ENCODE results near the gene DPP6.

The DPP6 gene

GRCh38 chr7:154480817-154481216 lies 428.6 kb downstream of the DPP6 start:
- DNase-seq, result no peak

DNA sequence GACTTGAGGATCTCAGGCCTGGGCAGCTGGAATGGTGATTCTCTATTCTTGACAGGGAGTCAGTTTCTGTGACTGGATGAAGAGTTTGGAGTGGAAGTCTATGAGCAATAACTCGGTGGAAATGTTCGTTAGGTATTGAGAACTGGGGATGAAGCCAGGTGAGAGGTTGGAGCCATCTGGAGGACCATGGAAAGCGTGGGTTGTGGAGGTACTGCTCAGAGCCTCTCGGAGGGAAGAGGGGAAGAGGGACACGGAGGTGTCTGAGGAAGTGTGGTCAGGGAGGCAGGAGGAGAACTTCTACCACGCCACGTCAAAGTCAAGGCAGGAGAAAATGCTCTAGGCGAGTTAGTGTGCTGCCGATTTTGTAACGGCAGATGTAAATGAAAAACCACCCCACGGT lies 430.7 kb downstream of the DPP6 start:
- DNase-seq, result no peak

- no peak for DNase-seq
Observed at GRCh38 chr7:154484406-154484805, 432.2 kb downstream of the DPP6 start.

GRCh38 chr7:154484943-154485342 lies 432.7 kb downstream of the DPP6 start:
- no peak for DNase-seq

GRCh38 chr7:154489897-154490296 lies 437.7 kb downstream of the DPP6 start:
- DNase-seq, result no peak

DNA sequence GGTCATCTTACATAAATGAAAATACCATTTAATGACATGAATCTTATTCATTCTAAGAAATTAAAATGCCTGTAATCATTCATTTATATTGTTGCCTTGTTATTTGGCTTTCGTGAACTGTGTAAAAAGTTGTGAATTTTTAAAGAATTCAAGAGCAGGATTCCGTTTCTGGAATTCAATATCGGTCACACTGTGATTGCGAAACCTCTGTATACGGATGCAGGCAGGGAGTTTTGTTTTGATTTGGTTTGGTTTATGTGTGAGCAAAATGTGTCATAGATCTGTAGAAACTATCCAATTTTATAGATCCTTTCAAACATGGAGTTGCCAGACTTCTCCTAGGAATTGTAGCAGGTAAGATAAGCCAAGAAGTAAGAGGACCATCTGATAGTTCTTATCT lies 441.4 kb downstream of the DPP6 start:
- no peak for DNase-seq

DNA sequence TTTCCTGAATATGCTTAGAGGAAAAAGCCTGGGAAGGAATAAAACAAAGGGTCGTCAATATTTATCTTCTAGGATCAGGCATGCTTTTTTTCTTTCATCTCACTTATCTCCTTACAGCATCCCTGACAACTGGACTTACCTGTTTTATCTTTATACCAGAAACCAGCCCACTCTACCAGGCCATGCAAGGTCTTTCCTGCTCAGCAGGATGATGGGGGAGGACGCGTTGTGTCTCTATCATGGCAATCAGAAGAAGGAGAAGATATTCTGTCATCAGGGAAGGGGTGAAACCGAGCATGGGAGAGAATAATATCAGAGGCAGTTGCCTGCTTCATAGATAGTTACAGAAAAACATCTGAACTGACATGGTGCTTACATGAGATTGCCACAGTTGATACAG lies 445.6 kb downstream of the DPP6 start:
- DNase-seq, result no peak

DNA sequence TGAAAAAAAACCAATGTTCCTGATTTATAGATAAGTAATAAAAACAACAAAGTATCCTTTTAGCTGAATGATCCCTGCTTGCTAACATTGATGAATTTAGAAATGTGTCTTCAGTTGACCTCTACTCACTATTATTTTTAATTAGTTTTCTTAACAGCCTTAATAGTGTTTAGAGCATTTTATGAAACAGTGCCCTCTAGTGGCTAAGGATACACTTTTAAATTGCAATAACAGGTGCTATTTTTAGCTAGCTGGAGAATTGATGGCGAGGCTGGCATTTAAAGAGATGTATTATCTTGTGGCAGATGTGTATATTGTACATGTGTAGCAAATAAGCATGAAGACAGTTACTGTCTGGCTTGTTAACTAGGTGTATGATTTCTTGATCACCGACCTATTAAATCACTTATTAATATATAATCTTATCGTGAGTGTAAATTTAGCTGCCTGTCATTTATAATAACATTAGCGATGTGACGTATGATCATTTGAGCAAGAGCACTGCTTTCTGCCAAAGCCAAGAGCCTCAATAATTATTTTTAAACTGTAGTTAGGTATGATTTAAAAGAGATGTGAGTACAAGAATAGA lies 451.9 kb downstream of the DPP6 start:
- no peak for DNase-seq

DNA sequence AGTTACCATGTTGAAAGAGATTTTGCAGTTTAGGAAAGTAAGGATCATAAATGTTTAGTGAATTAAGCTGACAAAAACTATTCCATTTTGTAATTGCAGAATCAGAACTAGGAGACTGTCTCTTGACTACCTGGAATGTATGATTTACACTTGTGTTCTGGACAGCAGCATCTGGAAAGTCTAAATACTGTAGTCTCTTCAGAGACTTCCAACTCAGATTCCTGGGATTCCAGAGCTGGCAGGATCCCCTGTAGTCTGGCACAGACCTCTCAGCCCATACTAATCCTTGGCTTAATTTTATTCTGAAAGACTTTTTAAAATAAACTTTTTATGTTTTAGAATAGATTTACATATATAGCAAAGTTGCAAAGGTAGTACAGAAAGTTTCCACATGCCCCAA lies 452.7 kb downstream of the DPP6 start:
- DNase-seq, result no peak

- DNase-seq, result no peak
Observed at GRCh38 chr7:154505362-154505761, 453.2 kb downstream of the DPP6 start.

- DNase-seq, result no peak
Observed at GRCh38 chr7:154509192-154509591, 457.0 kb downstream of the DPP6 start.

GRCh38 chr7:154512121-154512833 lies 460.1 kb downstream of the DPP6 start:
- no peak for DNase-seq

GRCh38 chr7:154517768-154518167 lies 465.6 kb downstream of the DPP6 start:
- DNase-seq, result no peak

DNA sequence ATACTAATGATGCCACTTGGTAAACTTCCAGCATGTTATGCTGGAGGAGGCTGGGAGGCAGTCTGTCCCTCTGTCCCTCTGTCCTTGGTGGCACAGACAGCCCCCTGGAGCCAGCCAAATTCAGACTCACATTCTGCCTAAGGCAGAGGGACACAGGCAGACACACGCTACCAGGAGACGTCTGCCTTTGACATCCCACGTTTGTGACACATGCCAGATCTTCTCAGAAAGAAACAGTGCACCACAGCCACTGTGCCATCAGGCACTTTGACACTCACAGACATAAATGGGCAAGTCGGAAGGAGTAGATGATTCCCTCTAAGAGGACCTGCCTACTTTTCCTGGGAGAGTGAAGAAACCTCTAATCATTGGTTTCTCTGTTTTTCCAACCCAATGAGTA lies 467.0 kb downstream of the DPP6 start:
- DNase-seq, result no peak

- DNase-seq, result no peak
Observed at GRCh38 chr7:154530136-154530535, 477.9 kb downstream of the DPP6 start.

DNA sequence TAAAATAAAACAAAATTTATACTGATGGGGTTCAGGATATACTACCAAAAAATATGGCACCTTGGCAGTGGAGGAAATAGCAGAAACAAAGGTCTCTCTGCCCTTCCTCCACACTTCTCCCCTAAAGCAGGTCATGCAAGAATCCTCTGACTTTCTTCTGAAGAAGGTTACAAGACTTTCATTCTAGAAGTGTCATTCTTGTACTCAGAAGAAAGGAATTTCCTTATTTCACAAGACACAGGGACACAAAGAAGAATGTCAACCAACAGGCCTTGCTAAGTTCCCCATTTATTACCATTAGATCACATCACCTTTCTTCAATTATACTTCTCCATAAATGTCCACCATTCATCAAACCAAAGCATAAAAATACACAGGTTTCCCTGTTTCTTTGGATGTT lies 480.6 kb downstream of the DPP6 start:
- no peak for DNase-seq

DNA sequence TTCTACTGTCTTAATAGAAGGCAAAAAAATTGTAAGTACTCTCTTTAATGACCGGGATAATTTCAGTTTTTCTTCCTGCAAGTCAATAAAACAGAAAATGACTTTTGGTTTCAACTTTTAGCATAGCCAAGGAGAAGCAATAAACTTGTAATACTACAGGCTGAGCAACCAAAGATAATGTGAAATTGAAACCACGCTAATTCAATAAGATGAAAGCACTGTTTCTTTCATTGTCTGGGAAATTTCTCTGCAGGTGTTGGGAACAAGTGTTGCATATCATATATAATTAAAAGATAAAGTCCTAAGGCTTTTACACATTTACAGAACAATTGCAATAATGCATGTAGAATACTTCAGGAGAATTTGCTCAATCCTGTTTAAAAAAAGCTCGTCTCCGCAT lies 488.4 kb downstream of the DPP6 start:
- DNase-seq, result no peak

DNA sequence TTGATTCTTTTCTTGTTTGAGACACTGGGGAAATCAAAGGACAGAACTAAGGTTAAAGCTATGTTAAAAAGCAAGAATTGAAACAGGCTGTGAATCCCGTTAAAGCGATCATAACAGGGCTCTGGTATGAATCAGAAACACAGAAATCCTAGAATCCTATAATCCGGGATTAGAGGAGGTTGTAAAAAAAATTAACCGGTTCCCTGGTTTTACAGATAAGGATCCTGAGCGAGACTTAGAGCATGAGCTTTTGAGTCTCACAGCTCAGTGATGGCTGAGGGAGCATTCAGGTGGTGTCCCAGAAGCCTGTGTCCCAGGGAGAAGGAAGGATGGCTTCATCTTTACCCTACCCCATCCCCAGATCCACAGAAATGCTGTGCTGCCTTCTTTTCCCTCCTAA lies 489.4 kb downstream of the DPP6 start:
- DNase-seq, result no peak

GRCh38 chr7:154546946-154547587 lies 494.9 kb downstream of the DPP6 start:
- no peak for DNase-seq

DNA sequence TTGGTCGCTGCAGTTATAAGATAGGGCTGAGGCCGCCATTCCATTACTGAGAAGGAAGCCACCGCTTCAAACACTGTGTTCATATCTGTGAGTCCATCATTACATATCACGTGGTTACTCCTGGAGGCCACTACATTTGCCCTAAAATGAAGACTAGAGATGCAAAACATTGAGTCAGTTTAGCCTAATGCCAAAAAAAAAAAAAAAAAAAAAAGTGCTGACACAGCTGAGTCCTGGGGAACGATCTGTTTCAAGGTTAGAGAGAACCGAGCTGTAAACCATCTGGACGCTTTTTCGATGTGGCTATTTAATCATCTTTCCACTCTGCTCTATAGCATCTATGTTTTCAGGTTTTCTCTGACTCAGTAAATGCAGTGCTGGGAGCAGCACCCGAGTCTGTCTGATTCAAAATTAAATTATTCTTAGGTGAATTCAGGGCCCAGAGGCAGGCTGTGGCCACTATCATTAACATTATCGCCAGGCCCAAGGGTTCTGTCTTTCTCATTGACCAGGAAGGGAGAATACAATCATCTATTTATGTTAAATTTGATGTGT lies 501.6 kb downstream of the DPP6 start:
- no peak for DNase-seq

DNA sequence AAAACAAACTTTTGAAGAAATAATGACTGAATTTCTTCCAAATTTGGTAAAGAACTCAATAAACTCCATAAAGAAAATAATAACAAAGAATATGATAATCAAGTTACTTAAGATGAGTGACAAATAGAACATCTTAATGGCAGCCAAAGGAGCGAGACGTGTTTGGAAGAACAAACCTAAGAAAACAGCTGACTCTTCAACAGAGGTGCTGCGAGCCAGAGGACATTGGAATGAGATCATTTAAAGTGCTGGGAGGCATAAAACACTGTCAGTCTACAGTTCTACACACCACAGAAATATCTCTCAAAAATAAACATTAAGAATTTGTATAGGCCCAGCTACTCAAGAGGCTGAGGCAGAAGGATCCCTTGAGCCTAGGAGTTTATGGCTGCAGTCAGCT lies 507.3 kb downstream of the DPP6 start:
- DNase-seq, result no peak

- no peak for DNase-seq
Observed at GRCh38 chr7:154564676-154565075, 512.5 kb downstream of the DPP6 start.

DNA sequence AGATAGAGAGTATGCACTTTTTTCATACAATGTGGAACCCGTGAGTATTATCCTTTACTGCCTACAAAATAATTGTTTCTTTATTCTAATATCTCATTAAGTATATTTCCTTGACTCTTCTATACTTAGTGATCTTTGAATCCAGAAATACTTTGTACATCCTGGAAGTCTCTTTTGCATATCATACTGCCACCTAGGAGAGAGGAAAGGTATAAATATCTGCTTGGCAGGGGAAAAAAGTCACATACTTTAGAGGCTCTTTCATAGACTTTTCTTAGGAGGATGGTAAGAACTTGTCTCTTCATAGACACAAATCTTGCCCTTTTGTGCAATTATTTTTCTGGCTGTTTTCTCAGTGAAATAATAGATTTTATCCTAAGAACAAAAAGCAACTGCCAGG lies 514.7 kb downstream of the DPP6 start:
- DNase-seq, result no peak

DNA sequence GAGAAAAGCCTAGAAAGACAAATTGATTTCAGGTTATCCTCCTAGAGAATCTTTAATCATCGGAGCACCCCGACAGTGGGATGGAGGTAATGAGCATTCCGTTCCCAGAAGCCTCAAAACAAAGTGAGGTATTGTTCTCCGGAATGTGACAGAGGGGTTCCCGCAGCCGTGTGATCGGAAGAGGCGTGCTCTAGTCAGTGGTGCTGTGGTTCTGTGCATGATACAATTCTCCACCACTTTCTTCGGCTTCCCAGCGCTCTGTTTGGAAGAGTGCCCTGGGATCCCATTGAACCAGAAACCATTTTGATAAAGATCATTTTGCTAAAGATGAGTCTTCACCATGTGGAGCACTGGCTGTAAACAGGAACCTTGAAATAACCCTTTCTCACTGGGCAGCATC lies 516.1 kb downstream of the DPP6 start:
- no peak for DNase-seq
